Measurements from ENCODE around the gene MYO1A. TPM values are rescaled to one million over a fixed set of nuclear protein-coding genes. Genes with fewer than 3 reads are reported as not detected.
A peak's percentile ranks its signal among the peaks of the same experiment; 100 is the strongest.
"Not testable (repeated sequence)": the region's sequence is repeated elsewhere in the genome, so short reads cannot be mapped to it uniquely, and the experiment has no call there.

Gene MYO1A
- total RNA-seq, 1 experiment from 2014 or later, result 9.3 TPM

DNA sequence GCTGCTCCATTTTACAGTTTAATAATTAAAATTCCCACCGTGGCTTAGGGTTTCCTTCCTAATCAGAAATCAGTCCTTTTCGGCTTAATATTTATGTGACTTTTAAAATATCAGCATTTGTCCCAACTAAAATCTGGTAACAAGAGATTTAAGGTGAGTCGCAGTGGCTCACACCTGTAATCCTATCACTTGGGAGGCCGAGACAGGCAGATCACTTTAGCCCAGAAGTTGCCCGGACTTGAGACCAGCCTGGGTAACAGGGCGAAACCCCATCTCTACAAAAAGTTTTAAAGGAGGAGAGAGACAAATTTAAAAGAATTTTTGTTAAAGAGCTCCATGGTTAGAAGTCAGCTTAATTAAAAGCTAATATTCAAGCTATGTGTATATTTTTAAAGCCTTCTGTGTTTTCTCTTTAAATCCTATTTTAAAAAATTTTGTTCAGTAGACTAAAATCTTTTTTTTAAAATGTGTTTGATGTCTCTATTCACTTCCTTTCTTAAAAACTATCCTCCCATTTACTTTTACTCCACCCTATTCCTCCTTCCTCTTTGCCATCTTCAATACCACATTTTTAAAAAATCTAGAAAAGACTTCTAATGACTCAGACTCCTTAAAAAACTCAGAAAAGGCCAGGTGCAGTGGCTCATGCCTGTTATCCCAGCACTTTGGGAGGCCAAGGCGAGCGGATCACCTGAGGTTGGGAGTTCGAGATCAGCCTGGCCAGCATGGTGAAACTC lies 29.8 kb downstream of the MYO1A start:
- no peaks in the 10 kb centered on the region for H3K9me3 ChIP-seq
- CTCF ChIA-PET, result interaction anchor here (0.5 to 2.1 kb wide), 2 partner anchors 92 to 223 kb away, joined by 5 to 29 read pairs; partner anchors contain the start of gene STAT6
- POLR2A ChIA-PET, result no interaction called here
- H3K4me3 Mint-ChIP-seq (ENCODE audit: unreplicated experiment), result no peak overlapping the region
- BruUV-seq (replicated peaks), result no TSS peak
- peak overlapping the region; percentile 49 for H3K27ac Mint-ChIP-seq (ENCODE audit: unreplicated experiment)
- H3K9me3 Mint-ChIP-seq (ENCODE audit: unreplicated experiment), result no peaks in the 10 kb centered on the region
- H3K36me3 Mint-ChIP-seq (ENCODE audit: insufficient read depth, unreplicated experiment), result no peaks in the 10 kb centered on the region
- intact Hi-C loops (cut with micrococcal nuclease; ENCODE audit: unreplicated experiment), result no loop called here
- H3K27me3 ChIP-seq (replicated peaks; ENCODE audit: control insufficient read depth, insufficient read depth, low read length), result no peaks in the 10 kb centered on the region
- TF ChIP-seq, protein P1, sequence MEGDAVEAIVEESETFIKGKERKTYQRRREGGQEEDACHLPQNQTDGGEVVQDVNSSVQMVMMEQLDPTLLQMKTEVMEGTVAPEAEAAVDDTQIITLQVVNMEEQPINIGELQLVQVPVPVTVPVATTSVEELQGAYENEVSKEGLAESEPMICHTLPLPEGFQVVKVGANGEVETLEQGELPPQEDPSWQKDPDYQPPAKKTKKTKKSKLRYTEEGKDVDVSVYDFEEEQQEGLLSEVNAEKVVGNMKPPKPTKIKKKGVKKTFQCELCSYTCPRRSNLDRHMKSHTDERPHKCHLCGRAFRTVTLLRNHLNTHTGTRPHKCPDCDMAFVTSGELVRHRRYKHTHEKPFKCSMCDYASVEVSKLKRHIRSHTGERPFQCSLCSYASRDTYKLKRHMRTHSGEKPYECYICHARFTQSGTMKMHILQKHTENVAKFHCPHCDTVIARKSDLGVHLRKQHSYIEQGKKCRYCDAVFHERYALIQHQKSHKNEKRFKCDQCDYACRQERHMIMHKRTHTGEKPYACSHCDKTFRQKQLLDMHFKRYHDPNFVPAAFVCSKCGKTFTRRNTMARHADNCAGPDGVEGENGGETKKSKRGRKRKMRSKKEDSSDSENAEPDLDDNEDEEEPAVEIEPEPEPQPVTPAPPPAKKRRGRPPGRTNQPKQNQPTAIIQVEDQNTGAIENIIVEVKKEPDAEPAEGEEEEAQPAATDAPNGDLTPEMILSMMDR (IDR thresholded peaks at IDR 0.05; ENCODE audit: insufficient read depth in 1 of 2, low read depth in 1 of 2, low read length in 1 of 2, severe bottlenecking in 1 of 2, unreplicated experiment in 1 of 2), result no peak
- H3K27me3 Mint-ChIP-seq (ENCODE audit: insufficient read depth, unreplicated experiment), result no peaks in the 10 kb centered on the region
- H3K4me3 ChIP-seq (ENCODE audit: low read depth, low read length), result no peak overlapping the region
- H3K4me1 Mint-ChIP-seq (ENCODE audit: low read depth, unreplicated experiment), result peaks cover 16% of the 10 kb centered on the region
- H3K36me3 ChIP-seq (ENCODE audit: control insufficient read depth, insufficient read depth, low read length), result no peaks in the 10 kb centered on the region
- no peak for DNase-seq
- peaks cover 23% of the 10 kb centered on the region for H3K4me1 ChIP-seq

DNA sequence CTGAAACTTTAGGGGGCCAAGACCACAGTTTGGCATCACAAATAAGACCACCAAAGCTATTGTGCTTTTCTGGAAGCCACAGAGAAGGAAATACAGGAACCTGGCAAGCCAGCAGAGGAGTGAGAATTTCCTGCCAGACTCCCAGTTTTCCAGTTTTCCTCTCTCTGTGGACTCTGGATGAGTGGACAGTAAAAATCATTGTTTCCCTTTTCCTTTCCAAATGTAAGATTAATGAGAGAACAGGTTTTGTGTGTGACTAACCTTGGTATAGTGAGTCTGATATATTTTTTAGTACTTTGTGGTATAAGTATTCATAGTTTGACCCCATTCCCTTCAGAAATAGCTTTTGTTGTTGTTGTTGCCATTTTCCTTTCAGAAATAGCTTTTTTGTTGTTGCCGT lies 31.0 kb downstream of the MYO1A start:
- DNase-seq, result no peak
- Mint-ChIP-seq H3K4me1 (ENCODE audit: low read depth, unreplicated experiment) (peaks cover 16% of the 10 kb centered on the region), H3K9me3 (ENCODE audit: unreplicated experiment) (no peaks in the 10 kb centered on the region), H3K36me3 (ENCODE audit: insufficient read depth, unreplicated experiment) (no peaks in the 10 kb centered on the region), H3K27ac (ENCODE audit: unreplicated experiment) (peak overlapping the region; percentile 94), H3K27me3 (ENCODE audit: insufficient read depth, unreplicated experiment) (no peaks in the 10 kb centered on the region), H3K4me3 (ENCODE audit: unreplicated experiment) (peak overlapping the region; percentile 55)
- CTCF ChIA-PET, result interaction anchor here (0.6 to 2.1 kb wide), 9 partner anchors 10 to 345 kb away, joined by 3 to 29 read pairs (median 6); partner anchors contain the start of genes LRP1 and STAT6
- BruUV-seq (replicated peaks), result TSS peak; percentile 84
- POLR2A ChIA-PET, result no interaction called here
- no peaks in the 10 kb centered on the region for H3K9me3 ChIP-seq
- no peaks in the 10 kb centered on the region for H3K36me3 ChIP-seq (ENCODE audit: control insufficient read depth, insufficient read depth, low read length)
- TF ChIP-seq, protein P1 (IDR thresholded peaks at IDR 0.05; ENCODE audit: insufficient read depth in 1 of 2, low read depth in 1 of 2, low read length in 1 of 2, severe bottlenecking in 1 of 2, unreplicated experiment in 1 of 2), result no peak
- no peaks in the 10 kb centered on the region for H3K27me3 ChIP-seq (replicated peaks; ENCODE audit: control insufficient read depth, insufficient read depth, low read length)
- peaks cover 23% of the 10 kb centered on the region for H3K4me1 ChIP-seq
- intact Hi-C loops (cut with micrococcal nuclease; ENCODE audit: unreplicated experiment), result no loop called here
- H3K4me3 ChIP-seq (ENCODE audit: low read depth, low read length), result no peak overlapping the region

DNA sequence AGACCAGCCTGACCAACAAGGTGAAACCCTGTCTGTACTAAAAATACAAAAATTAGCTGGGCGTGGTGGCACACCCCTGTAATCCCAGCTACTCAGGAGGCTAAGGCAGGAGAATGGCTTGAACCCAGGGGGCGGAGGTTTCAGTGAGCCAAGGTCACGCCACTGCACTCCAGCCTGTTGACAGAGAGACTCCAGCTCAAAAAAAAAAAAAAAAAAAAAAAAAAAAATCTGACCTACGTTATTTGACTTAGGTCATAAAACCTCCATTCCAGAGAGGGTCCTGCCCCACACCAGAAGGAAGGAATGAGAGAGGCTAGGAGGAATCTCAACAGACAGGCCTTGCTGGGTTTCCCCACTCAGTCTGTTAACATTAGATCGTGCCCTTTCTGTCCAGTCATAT lies 31.6 kb downstream of the MYO1A start:
- H3K4me1 ChIP-seq, result peaks cover 23% of the 10 kb centered on the region
- H3K36me3 Mint-ChIP-seq (ENCODE audit: insufficient read depth, unreplicated experiment); H3K36me3 ChIP-seq (ENCODE audit: control insufficient read depth, insufficient read depth, low read length); H3K27me3 ChIP-seq (replicated peaks; ENCODE audit: control insufficient read depth, insufficient read depth, low read length); H3K4me3 Mint-ChIP-seq (ENCODE audit: unreplicated experiment); BruUV-seq (replicated peaks); intact Hi-C loops (cut with micrococcal nuclease; ENCODE audit: unreplicated experiment); H3K9me3 Mint-ChIP-seq (ENCODE audit: unreplicated experiment); H3K4me3 ChIP-seq (ENCODE audit: low read depth, low read length); H3K9me3 ChIP-seq; H3K27me3 Mint-ChIP-seq (ENCODE audit: insufficient read depth, unreplicated experiment): not testable (repeated sequence)
- DNase-seq, result peak; percentile 79 to 83
- peak overlapping the region; percentile 94 for H3K27ac Mint-ChIP-seq (ENCODE audit: unreplicated experiment)
- CTCF ChIA-PET, result interaction anchor here (0.6 to 2.1 kb wide), 14 partner anchors 8 to 731 kb away, joined by 3 to 29 read pairs (median 4); partner anchors contain the start of genes LRP1, MYO1A and STAT6
- POLR2A ChIA-PET, result interaction anchor here (0.5 to 0.7 kb wide), 16 partner anchors 10 to 479 kb away, joined by 3 to 12 read pairs (median 5); partner anchors contain the start of genes MYO1A, NEMP1 and PTGES3
- peaks cover 16% of the 10 kb centered on the region for H3K4me1 Mint-ChIP-seq (ENCODE audit: low read depth, unreplicated experiment)

Data from Caco-2 (cell line).